NCI-H446 treated with DMSO at 0.1 percent for 48 hours (cell line): ENCODE data around the gene NDUFAF4.
"Not testable (repeated sequence)": the region's sequence is repeated elsewhere in the genome, so short reads cannot be mapped to it uniquely, and the experiment has no call there.

ENCODE experiments used
- DNase-seq: peaks from one replicate; lab custom pipeline; 2025; lab: John Stamatoyannopoulos, UW

The NDUFAF4 gene

GRCh38 chr6:96899019-96899418 is 1.3 kb upstream of the NDUFAF4 start:
- DNase-seq = peak; percentile 28

- DNase-seq = no peak
These were observed 655 bp upstream of the NDUFAF4 start for GRCh38 chr6:96898241-96898851.

GRCh38 chr6:96889146-96889545 is 8.5 kb downstream of the NDUFAF4 start:
- no peak for DNase-seq

GRCh38 chr6:96888745-96889144 is 8.9 kb downstream of the NDUFAF4 start:
- no peak for DNase-seq

- DNase-seq = no peak
These were observed 11.2 kb downstream of the NDUFAF4 start for GRCh38 chr6:96886519-96886918.

- DNase-seq = not testable (repeated sequence)
These were observed 12.5 kb downstream of the NDUFAF4 start for GRCh38 chr6:96885187-96885631.

GRCh38 chr6:96878143-96878542 is 19.5 kb downstream of the NDUFAF4 start:
- DNase-seq = no peak

- DNase-seq = no peak
These were observed 20.7 kb downstream of the NDUFAF4 start for GRCh38 chr6:96876886-96877545.

- no peak for DNase-seq
These were observed 24.7 kb downstream of the NDUFAF4 start for GRCh38 chr6:96872976-96873375.

GRCh38 chr6:96865055-96865405 is 32.7 kb downstream of the NDUFAF4 start:
- no peak for DNase-seq

- DNase-seq = peak; percentile 91
These were observed 33.3 kb downstream of the NDUFAF4 start for GRCh38 chr6:96864216-96865054.

- DNase-seq = no peak
These were observed 35.1 kb downstream of the NDUFAF4 start for GRCh38 chr6:96862560-96862959.

- no peak for DNase-seq
These were observed 36.1 kb downstream of the NDUFAF4 start for GRCh38 chr6:96861588-96861987.

- no peak for DNase-seq
These were observed 40.8 kb downstream of the NDUFAF4 start for GRCh38 chr6:96856856-96857255.

GRCh38 chr6:96853083-96853482 is 44.6 kb downstream of the NDUFAF4 start:
- no peak for DNase-seq

GRCh38 chr6:96852605-96853004 is 45.1 kb downstream of the NDUFAF4 start:
- DNase-seq = no peak

GRCh38 chr6:96851858-96852257 is 45.8 kb downstream of the NDUFAF4 start:
- no peak for DNase-seq

GRCh38 chr6:96849615-96850014 is 48.1 kb downstream of the NDUFAF4 start:
- DNase-seq = no peak

GRCh38 chr6:96844530-96844929 is 53.2 kb downstream of the NDUFAF4 start:
- no peak for DNase-seq

- DNase-seq = no peak
These were observed 56.3 kb downstream of the NDUFAF4 start for GRCh38 chr6:96841345-96841744.
